Caco-2 (cell line): ENCODE data around the gene DRGX. TPM values are rescaled to one million over a fixed set of nuclear protein-coding genes. Genes with fewer than 3 reads are reported as not detected.

Experiments
- BruUV-seq: library from RNA; stranded (reverse); fragments of 400-500 nt; replicated peaks from 2 replicates; lab custom pipeline; 2021; lab: Mats Ljungman, UMichigan
- CTCF ChIA-PET: fragments of 300-600 bp; sonication (Branson Sonifier 250); formaldehyde crosslinking; loops from one replicate; lab custom pipeline; 2022; ENCODE audit warnings: antibody characterized with exemption; lab: Charles Lee
- POLR2A ChIA-PET: fragments of 300-600 bp; sonication (Branson Sonifier 250); formaldehyde crosslinking; loops from one replicate; lab custom pipeline; 2022; ENCODE audit warnings: antibody characterized with exemption; lab: Charles Lee
- DNase-seq, 2 experiments: peaks; one replicate each; pipeline versions ENCODE4 v3.0.0 to v3.0.0-alpha.2; 2020 to 2022
- H3K27me3 ChIP-seq: replicated peaks from 2 replicates; pipeline ENCODE4 v1.6.0; 2011; ENCODE audit warnings: low read length; ENCODE audit not compliant: control insufficient read depth, insufficient read depth
- H3K36me3 ChIP-seq: 2 replicates; pipeline ENCODE4 v1.5.1; 2011; ENCODE audit warnings: low read length; ENCODE audit not compliant: control insufficient read depth, insufficient read depth
- H3K4me1 ChIP-seq: fragments of 250-450 bp; sonication (Bioruptor Pico); 2 replicates; pipeline ENCODE4 v1.5.1; 2020; ENCODE audit warnings: mild to moderate bottlenecking
- H3K4me3 ChIP-seq: 2 replicates; pipeline ENCODE4 v1.5.1; 2011; ENCODE audit warnings: low read depth, mild to moderate bottlenecking, control low read depth, low read length
- H3K9me3 ChIP-seq: fragments of 250-450 bp; sonication (Bioruptor Pico); 2 replicates; pipeline ENCODE4 v1.5.1; 2020; ENCODE audit warnings: mild to moderate bottlenecking, moderate library complexity
- H3K27ac Mint-ChIP-seq: one replicate; pipeline ENCODE4 v1.8.0; 2022; ENCODE audit warnings: mixed read lengths; ENCODE audit not compliant: unreplicated experiment
- H3K27me3 Mint-ChIP-seq: one replicate; pipeline ENCODE4 v1.8.0; 2022; ENCODE audit warnings: mixed read lengths; ENCODE audit not compliant: insufficient read depth, unreplicated experiment
- H3K36me3 Mint-ChIP-seq: one replicate; pipeline ENCODE4 v1.8.0; 2022; ENCODE audit warnings: mild to moderate bottlenecking, mixed read lengths; ENCODE audit not compliant: insufficient read depth, unreplicated experiment
- H3K4me1 Mint-ChIP-seq: one replicate; pipeline ENCODE4 v1.8.0; 2022; ENCODE audit warnings: low read depth, mixed read lengths; ENCODE audit not compliant: unreplicated experiment
- H3K4me3 Mint-ChIP-seq: one replicate; pipeline ENCODE4 v1.8.0; 2022; ENCODE audit warnings: mild to moderate bottlenecking, moderate library complexity, mixed read lengths; ENCODE audit not compliant: unreplicated experiment
- H3K9me3 Mint-ChIP-seq: one replicate; pipeline ENCODE4 v1.8.0; 2022; ENCODE audit warnings: mixed read lengths; ENCODE audit not compliant: unreplicated experiment
- CTCF ChIP-seq, 2 experiments: fragments of 200-600 bp in 1 of 2; IDR thresholded peaks; 1 replicate in 1 of 2; 2 replicates in 1 of 2; pipeline versions ENCODE4 v1.5.1 to v1.8.0; 2011 to 2022; ENCODE audit warnings: antibody characterized with exemption in 1 of 2, control low read depth in 1 of 2, inconsistent platforms in 1 of 2, low read depth in 1 of 2, low read length in 1 of 2, mild to moderate bottlenecking in 1 of 2, moderate library complexity in 1 of 2; ENCODE audit not compliant: insufficient read depth in 1 of 2, severe bottlenecking in 1 of 2, unreplicated experiment in 1 of 2
- intact Hi-C: fragments of 100-400 bp; cut with micrococcal nuclease; formaldehyde crosslinking; loops from one replicate; pipeline ENCODE4 v1.10.0; 2022; ENCODE audit not compliant: unreplicated experiment
- total RNA-seq: library from RNA; stranded (reverse); gene quantifications from 2 replicates; pipeline ENCODE4 v1.2.3, GENCODE V29; 2022

Gene DRGX
- total RNA-seq, 1 experiment from 2014 or later, result not detected

- Mint-ChIP-seq H3K27me3 (no peaks in the 10 kb centered on the region), H3K9me3 (peaks cover 11% of the 10 kb centered on the region), H3K4me3 (no peak overlapping the region), H3K36me3 (no peaks in the 10 kb centered on the region), H3K27ac (no peak overlapping the region), H3K4me1 (no peaks in the 10 kb centered on the region)
- intact Hi-C loops, result no loop called here
- CTCF ChIA-PET, result no interaction called here
- no peaks in the 10 kb centered on the region for H3K36me3 ChIP-seq
- no peak for TF ChIP-seq CTCF (IDR thresholded peaks at IDR 0.05; ENCODE audit: insufficient read depth in 1 of 2, low read depth in 1 of 2, low read length in 1 of 2, severe bottlenecking in 1 of 2, unreplicated experiment in 1 of 2)
- H3K27me3 ChIP-seq, result no peaks in the 10 kb centered on the region
- BruUV-seq, result no TSS peak
- H3K4me3 ChIP-seq, result no peak overlapping the region
- no peak for DNase-seq
- H3K9me3 ChIP-seq, result peaks cover 6% of the 10 kb centered on the region
- H3K4me1 ChIP-seq, result no peaks in the 10 kb centered on the region
- POLR2A ChIA-PET, result no interaction called here
Observed at GRCh38 chr10:49431426-49431825, 35.5 kb upstream of the DRGX start.

- Mint-ChIP-seq H3K27me3 (no peaks in the 10 kb centered on the region), H3K4me1 (no peaks in the 10 kb centered on the region), H3K9me3 (peaks cover 12% of the 10 kb centered on the region), H3K4me3 (no peak overlapping the region), H3K36me3 (no peaks in the 10 kb centered on the region), H3K27ac (no peak overlapping the region)
- Histone ChIP-seq H3K9me3 (peaks cover 21% of the 10 kb centered on the region), H3K27me3 (no peaks in the 10 kb centered on the region), H3K36me3 (no peaks in the 10 kb centered on the region), H3K4me1 (no peaks in the 10 kb centered on the region), H3K4me3 (no peak overlapping the region)
- TF ChIP-seq CTCF (IDR thresholded peaks at IDR 0.05; ENCODE audit: insufficient read depth in 1 of 2, low read depth in 1 of 2, low read length in 1 of 2, severe bottlenecking in 1 of 2, unreplicated experiment in 1 of 2), result no peak
- intact Hi-C loops, result no loop called here
- DNase-seq, result no peak
- ChIA-PET POLR2A (no interaction called here), CTCF (no interaction called here)
- BruUV-seq, result no TSS peak
Observed at GRCh38 chr10:49429458-49429857, 33.6 kb upstream of the DRGX start.

GRCh38 chr10:49426490-49427360, 30.8 kb upstream of the DRGX start:
- no peak overlapping the region for H3K27ac Mint-ChIP-seq
- H3K27me3 ChIP-seq, result no peaks in the 10 kb centered on the region

More at GRCh38 chr10:49426490-49427360, 30.8 kb upstream of the DRGX start:
- intact Hi-C loops, result no loop called here
- BruUV-seq, result no TSS peak
- Histone ChIP-seq H3K36me3 (no peaks in the 10 kb centered on the region), H3K4me1 (no peaks in the 10 kb centered on the region), H3K4me3 (no peak overlapping the region), H3K9me3 (peaks cover 16% of the 10 kb centered on the region)
- no peak for TF ChIP-seq CTCF (IDR thresholded peaks at IDR 0.05; ENCODE audit: insufficient read depth in 1 of 2, low read depth in 1 of 2, low read length in 1 of 2, severe bottlenecking in 1 of 2, unreplicated experiment in 1 of 2)
- ChIA-PET CTCF (no interaction called here), POLR2A (no interaction called here)
- no peaks in the 10 kb centered on the region for H3K36me3 Mint-ChIP-seq
- DNase-seq, result no peak
- no peaks in the 10 kb centered on the region for H3K27me3 Mint-ChIP-seq
- peaks cover 20% of the 10 kb centered on the region for H3K9me3 Mint-ChIP-seq
- H3K4me1 Mint-ChIP-seq, result no peaks in the 10 kb centered on the region
- H3K4me3 Mint-ChIP-seq, result no peak overlapping the region
